Neutrophil (primary cell): ENCODE measurements around the gene NOX5.

Experiments used
- H3K27ac ChIP-seq: fragments of 200-600 bp; sonication (generic); 2 replicates; pipeline ENCODE4 v1.5.1; 2016; ENCODE audit warnings: mild to moderate bottlenecking, moderate library complexity
- H3K27me3 ChIP-seq: fragments of 200-600 bp; sonication (generic); 2 replicates; pipeline ENCODE4 v1.6.0; 2016; ENCODE audit warnings: mild to moderate bottlenecking
- H3K36me3 ChIP-seq: fragments of 200-600 bp; sonication (generic); 2 replicates; pipeline ENCODE4 v1.5.1; 2017
- H3K4me1 ChIP-seq, 2 experiments: fragments of 200-600 bp in 1 of 2; sonication (generic) in 1 of 2; 1 replicate in 1 of 2; 2 replicates in 1 of 2; pipeline versions ENCODE4 v1.5.1 to v1.6.1; 2013 to 2016; ENCODE audit warnings: low read depth in 1 of 2, low read length in 1 of 2, mild to moderate bottlenecking in 1 of 2, moderate library complexity in 1 of 2; ENCODE audit not compliant: control insufficient read depth in 1 of 2, insufficient read depth in 1 of 2
- H3K4me3 ChIP-seq, 2 experiments: fragments of 200-600 bp in 1 of 2; sonication (generic) in 1 of 2; 1 replicate in 1 of 2; 2 replicates in 1 of 2; pipeline ENCODE4 v1.5.1; 2013 to 2016; ENCODE audit warnings: low read depth in 1 of 2, low read length in 1 of 2, mild to moderate bottlenecking in 1 of 2, moderate library complexity in 1 of 2
- H3K9me3 ChIP-seq: fragments of 200-600 bp; sonication (generic); 2 replicates; pipeline ENCODE4 v1.5.1; 2016
- CTCF ChIP-seq: fragments of 200-600 bp; sonication (generic); IDR thresholded peaks from 2 replicates; pipeline ENCODE4 v1.5.1; 2016; ENCODE audit warnings: antibody characterized with exemption

NOX5 gene

GRCh38 chr15:69076756-69077155, 62.3 kb downstream of the NOX5 start:
- H3K27me3 ChIP-seq, result peaks cover 63% of the 10 kb centered on the region
- H3K9me3 ChIP-seq, result no peaks in the 10 kb centered on the region
- H3K36me3 ChIP-seq, result no peaks in the 10 kb centered on the region
- H3K4me1 ChIP-seq, result peaks cover 7 to 10% of the 10 kb centered on the region in 2 experiments
- TF ChIP-seq CTCF, result no peak
- H3K27ac ChIP-seq, result no peak overlapping the region
- no peak overlapping the region for H3K4me3 ChIP-seq

GRCh38 chr15:69078638-69079037, 64.1 kb downstream of the NOX5 start:
- Histone ChIP-seq H3K4me3 (no peak overlapping the region), H3K36me3 (no peaks in the 10 kb centered on the region), H3K4me1 (peaks cover 7 to 10% of the 10 kb centered on the region in 2 experiments), H3K9me3 (no peaks in the 10 kb centered on the region), H3K27ac (no peak overlapping the region), H3K27me3 (peaks cover 57% of the 10 kb centered on the region)
- TF ChIP-seq CTCF, result no peak

GRCh38 chr15:69080295-69081248, 66.1 kb downstream of the NOX5 start:
- TF ChIP-seq CTCF, result no peak
- Histone ChIP-seq H3K4me3 (no peak overlapping the region), H3K9me3 (no peaks in the 10 kb centered on the region), H3K27me3 (peaks cover 38% of the 10 kb centered on the region), H3K27ac (no peak overlapping the region), H3K36me3 (no peaks in the 10 kb centered on the region), H3K4me1 (no peaks in the 10 kb centered on the region)

GRCh38 chr15:69081310-69082004, 67.0 kb downstream of the NOX5 start:
- no peaks in the 10 kb centered on the region for H3K4me1 ChIP-seq
- no peaks in the 10 kb centered on the region for H3K9me3 ChIP-seq
- H3K27me3 ChIP-seq, result peaks cover 29% of the 10 kb centered on the region
- no peak overlapping the region for H3K27ac ChIP-seq
- no peak overlapping the region for H3K4me3 ChIP-seq
- TF ChIP-seq CTCF, result no peak
- H3K36me3 ChIP-seq, result no peaks in the 10 kb centered on the region

GRCh38 chr15:69082021-69082502, 67.6 kb downstream of the NOX5 start:
- H3K4me1 ChIP-seq, result no peaks in the 10 kb centered on the region
- no peak overlapping the region for H3K27ac ChIP-seq
- peaks cover 28% of the 10 kb centered on the region for H3K27me3 ChIP-seq
- no peaks in the 10 kb centered on the region for H3K36me3 ChIP-seq
- H3K4me3 ChIP-seq, result no peak overlapping the region
- H3K9me3 ChIP-seq, result no peaks in the 10 kb centered on the region
- TF ChIP-seq CTCF, result no peak
